OCI-LY7 (cell line): ENCODE data around the gene BMPR2.

Source experiments
- EZH2phosphoT487 ChIP-seq: fragments of 200-600 bp; sonication (generic); IDR thresholded peaks from 2 replicates; pipeline ENCODE4 v1.6.1; 2018; ENCODE audit warnings: low read depth, borderline replicate concordance, mild to moderate bottlenecking, mixed run types, antibody characterized with exemption, low read length, moderate library complexity, mixed read lengths
- TF ChIP-seq, protein P1 (sequence below): fragments of 200-600 bp; sonication (generic); conservative IDR thresholded peaks from 2 replicates; pipeline ENCODE4 v1.5.1; 2014; ENCODE audit warnings: mild to moderate bottlenecking, antibody characterized with exemption, low read length, moderate library complexity, mixed read lengths

DNA sequence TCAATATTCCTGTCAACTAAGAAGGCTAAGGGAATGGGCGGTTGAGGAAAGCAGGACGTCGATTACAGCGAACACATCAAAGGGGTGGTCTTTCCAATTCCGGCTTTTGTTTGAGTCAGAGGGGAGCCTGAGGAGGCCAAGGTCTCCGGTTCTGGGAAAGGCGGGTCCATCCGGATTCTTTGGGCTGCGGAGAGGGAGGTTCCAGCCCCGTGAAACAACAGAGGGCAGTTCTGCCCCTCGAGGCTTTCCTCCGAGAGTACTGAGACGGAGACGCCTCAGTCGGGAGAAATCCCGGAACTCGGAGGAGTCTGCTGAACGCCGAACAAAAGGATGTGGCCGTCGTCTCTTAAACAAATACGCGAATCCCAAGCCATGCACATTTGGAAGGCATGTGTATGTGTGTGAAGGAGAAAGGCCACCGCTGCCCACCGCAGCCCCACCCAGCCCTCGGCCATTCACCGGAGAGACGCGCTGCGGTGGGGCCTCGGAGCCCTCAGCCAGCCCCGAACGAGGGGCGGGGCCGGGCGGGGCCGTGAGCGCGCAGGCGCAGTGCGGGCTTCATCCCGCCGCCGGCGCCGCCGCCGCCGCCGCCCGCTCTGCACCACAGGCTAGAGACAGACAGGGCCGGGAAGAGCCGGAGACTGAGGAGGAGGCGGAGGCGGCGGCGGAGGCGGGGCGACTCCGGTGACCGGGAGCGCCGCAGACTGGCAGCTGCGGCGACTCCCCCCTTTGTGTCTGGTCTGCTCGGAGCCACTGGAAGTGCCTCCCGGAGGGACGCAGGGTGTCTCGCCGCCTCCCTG, at the start of gene BMPR2:
- TF ChIP-seq, protein P1, sequence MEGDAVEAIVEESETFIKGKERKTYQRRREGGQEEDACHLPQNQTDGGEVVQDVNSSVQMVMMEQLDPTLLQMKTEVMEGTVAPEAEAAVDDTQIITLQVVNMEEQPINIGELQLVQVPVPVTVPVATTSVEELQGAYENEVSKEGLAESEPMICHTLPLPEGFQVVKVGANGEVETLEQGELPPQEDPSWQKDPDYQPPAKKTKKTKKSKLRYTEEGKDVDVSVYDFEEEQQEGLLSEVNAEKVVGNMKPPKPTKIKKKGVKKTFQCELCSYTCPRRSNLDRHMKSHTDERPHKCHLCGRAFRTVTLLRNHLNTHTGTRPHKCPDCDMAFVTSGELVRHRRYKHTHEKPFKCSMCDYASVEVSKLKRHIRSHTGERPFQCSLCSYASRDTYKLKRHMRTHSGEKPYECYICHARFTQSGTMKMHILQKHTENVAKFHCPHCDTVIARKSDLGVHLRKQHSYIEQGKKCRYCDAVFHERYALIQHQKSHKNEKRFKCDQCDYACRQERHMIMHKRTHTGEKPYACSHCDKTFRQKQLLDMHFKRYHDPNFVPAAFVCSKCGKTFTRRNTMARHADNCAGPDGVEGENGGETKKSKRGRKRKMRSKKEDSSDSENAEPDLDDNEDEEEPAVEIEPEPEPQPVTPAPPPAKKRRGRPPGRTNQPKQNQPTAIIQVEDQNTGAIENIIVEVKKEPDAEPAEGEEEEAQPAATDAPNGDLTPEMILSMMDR = no peak
- TF ChIP-seq EZH2phosphoT487 = no peak
